ENCODE results near the gene LRRC34. TPM values are rescaled to one million over a fixed set of nuclear protein-coding genes. Genes with fewer than 3 reads are reported as not detected.

The LRRC34 gene
- total and polyA plus RNA-seq, 2 of the 8 experiments (the other 6 are each of a cell fraction or from before 2014, with no cell fraction given), result 3.3 to 4.1 TPM

DNA sequence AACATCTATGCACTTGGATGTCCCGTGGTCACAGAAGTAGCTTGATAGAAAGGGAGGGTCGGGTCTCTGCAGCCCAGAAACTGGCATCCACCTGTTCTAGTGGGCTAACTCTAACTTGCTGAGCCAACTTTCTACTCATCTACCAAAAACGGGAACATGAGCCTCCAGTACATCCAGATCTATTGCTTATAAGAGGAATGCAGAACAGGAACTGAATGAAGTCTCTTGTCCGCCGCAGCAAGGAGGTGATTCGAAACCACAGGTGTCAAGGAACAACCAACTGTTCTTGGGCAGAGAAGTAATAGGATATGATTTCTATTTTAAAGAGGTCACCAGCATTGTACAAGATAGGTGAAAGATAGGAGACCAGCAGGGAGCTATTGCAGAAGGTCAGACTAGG lies 65.8 kb downstream of the LRRC34 start:
- POLR2A ChIA-PET (ENCODE audit: partially characterized antibody), result no interaction called here
- no peak overlapping the region for H2BK12ac ChIP-seq (ENCODE audit: low read depth, low read length)
- DNase-seq (ENCODE audit: low read depth in 1 of 2, low spot score in 2 of 2) (no peak), FAIRE-seq (no peak)
- no peaks in the 10 kb centered on the region for H3K36me3 ChIP-seq (ENCODE audit: control insufficient read depth in 2 of 4, insufficient read depth in 4 of 4, low read length in 3 of 4)
- no peak overlapping the region for H3K4me3 ChIP-seq (ENCODE audit: extremely low read depth in 1 of 4, insufficient read depth in 2 of 4, low read depth in 3 of 4, low read length in 4 of 4)
- no peak overlapping the region for H3K27ac ChIP-seq (ENCODE audit: low read depth, low read length)
- H2AK5ac ChIP-seq (ENCODE audit: low read depth, low read length), result 0 out of 2 replicates have a peak overlapping the region, but pooled peaks have one; percentile 5
- H3K9ac ChIP-seq (replicated peaks in 1 of 4; ENCODE audit: extremely low read depth in 1 of 4, low read depth in 3 of 4, low read length in 3 of 4), result no peak overlapping the region
- H3K14ac ChIP-seq (ENCODE audit: insufficient read length), result no peak overlapping the region
- CTCF ChIA-PET (ENCODE audit: partially characterized antibody), result interaction anchor here (0.6 to 5.6 kb wide), 9 partner anchors 31 to 882 kb away, joined by 3 to 31 read pairs (median 6); no protein-coding TSS in a partner anchor
- no peak overlapping the region for H3K18ac ChIP-seq (ENCODE audit: extremely low read depth, low read length)
- no peak overlapping the region for H3K23ac ChIP-seq (ENCODE audit: insufficient read length)
- H4K91ac ChIP-seq (replicated peaks; ENCODE audit: insufficient read length, low read length), result no peak overlapping the region
- H2BK5ac ChIP-seq (ENCODE audit: low read depth, low read length), result 0 out of 2 replicates have a peak overlapping the region, but pooled peaks have one; percentile 19
- H3K79me1 ChIP-seq (ENCODE audit: low read depth, low read length), result no peaks in the 10 kb centered on the region
- no peak overlapping the region for H3K4ac ChIP-seq (replicated peaks; ENCODE audit: insufficient read length, low read depth, low read length)
- no peak overlapping the region for H2BK15ac ChIP-seq (ENCODE audit: low read length)
- no peaks in the 10 kb centered on the region for H3K23me2 ChIP-seq (ENCODE audit: low read depth, low read length)
- no peak overlapping the region for H2BK120ac ChIP-seq (replicated peaks; ENCODE audit: low read depth, low read length)
- no peak overlapping the region for H2AFZ ChIP-seq (ENCODE audit: low read length)
- H4K8ac ChIP-seq (ENCODE audit: extremely low read depth, insufficient read depth, low read length), result no peak overlapping the region
- no peaks in the 10 kb centered on the region for H3K79me2 ChIP-seq (ENCODE audit: control insufficient read depth in 1 of 2, insufficient read depth in 2 of 2, low read length in 2 of 2)
- no peak overlapping the region for H4K5ac ChIP-seq (ENCODE audit: insufficient read length, low read depth, low read length)
- TF ChIP-seq ASH2L (IDR thresholded peaks at IDR 0.05; ENCODE audit: low read length), result no peak
- peaks cover 0 to 1% (median 0%) of the 10 kb centered on the region in 4 experiments; a peak in 1 of 7 replicates for H3K27me3 ChIP-seq (replicated peaks in 1 of 4; ENCODE audit: control insufficient read depth in 3 of 4, extremely low read depth in 1 of 4, insufficient read depth in 3 of 4, low read length in 3 of 4)
- H2BK20ac ChIP-seq (ENCODE audit: low read length), result no peak overlapping the region
- H3K9me3 ChIP-seq (ENCODE audit: insufficient read depth in 2 of 2, low read depth in 1 of 2, low read length in 1 of 2), result no peaks in the 10 kb centered on the region
- no peak overlapping the region for H3K4me2 ChIP-seq (ENCODE audit: insufficient read depth in 1 of 2, low read depth in 2 of 2, low read length in 2 of 2)
- peaks cover 0 to 5% (median 0%) of the 10 kb centered on the region in 4 experiments; a peak in 2 of 7 replicates for H3K4me1 ChIP-seq (replicated peaks in 1 of 4; ENCODE audit: control insufficient read depth in 3 of 4, insufficient read depth in 4 of 4, low read length in 3 of 4)
- no peaks in the 10 kb centered on the region for H4K20me1 ChIP-seq (replicated peaks in 1 of 2; ENCODE audit: control insufficient read depth in 1 of 2, insufficient read depth in 2 of 2, low read length in 2 of 2)
- 78% methylated on average over 6 of the region's 6 CpGs; no CpG with 5 or more reads in 1 of the 2 experiments for WGBS, 2 experiments (ENCODE audit: extremely low coverage in 1 of 2, insufficient coverage in 1 of 2, insufficient read length in 1 of 2, insufficient replicate concordance in 2 of 2, low coverage in 1 of 2, low lambda C conversion rate in 2 of 2, missing lambda C conversion rate in 1 of 2)
- no peak overlapping the region for H3K56ac ChIP-seq (replicated peaks; ENCODE audit: insufficient read length, low read depth, low read length)

Measured in H1 (cell line).